Transverse colon (tissue), 4 donors: Measurements from ENCODE around the gene CLEC2A. TPM values are rescaled to one million over a fixed set of nuclear protein-coding genes. Genes with fewer than 3 reads are reported as not detected.
"Not testable (repeated sequence)": the region's sequence is repeated elsewhere in the genome, so short reads cannot be mapped to it uniquely, and the experiment has no call there.

ENCODE experiments used
- DNase-seq: peaks from one replicate; pipeline ENCODE4 v3.0.0-alpha.2; 2019
- H3K27ac ChIP-seq, 4 donors: fragments of 200-600 bp; sonication (generic); 2 replicates each; pipeline ENCODE4 v1.5.1; 2016 to 2018; ENCODE audit warnings: inconsistent platforms in 4 of 4
- H3K27me3 ChIP-seq: fragments of 200-600 bp; sonication (generic); 2 replicates; pipeline ENCODE4 v1.5.1; 2017; ENCODE audit warnings: inconsistent platforms
- H3K36me3 ChIP-seq, 4 donors: fragments of 200-600 bp; sonication (generic); 2 replicates each; pipeline ENCODE4 v1.5.1; 2017 to 2019; ENCODE audit warnings: inconsistent platforms in 4 of 4
- H3K4me1 ChIP-seq, 4 donors: fragments of 200-600 bp; sonication (generic); 2 replicates each; pipeline ENCODE4 v1.5.1; 2017 to 2020; ENCODE audit warnings: inconsistent platforms in 4 of 4
- H3K4me3 ChIP-seq, 4 donors: fragments of 200-600 bp; sonication (generic); 1 replicate in 1 of 4; 2 replicates in 3 of 4; pipeline versions ENCODE4 v1.5.1 to v1.6.1; 2017 to 2019; ENCODE audit warnings: inconsistent platforms in 4 of 4
- H3K9me3 ChIP-seq, 2 donors: fragments of 200-600 bp; sonication (generic); 2 replicates each; pipeline ENCODE4 v1.5.1; 2017 to 2019; ENCODE audit warnings: inconsistent platforms in 2 of 2
- EP300 ChIP-seq: sonication (generic); formaldehyde crosslinking; IDR thresholded peaks from one replicate; pipeline ENCODE4 v1.6.1; 2017; ENCODE audit warnings: antibody characterized with exemption, low read depth
- POLR2A ChIP-seq: fragments of 450-650 bp; IDR thresholded peaks from one replicate; pipeline ENCODE4 v1.6.1; 2016; ENCODE audit warnings: antibody characterized with exemption, mild to moderate bottlenecking, moderate library complexity
- POLR2AphosphoS5 ChIP-seq, 3 donors: sonication (generic); formaldehyde crosslinking; IDR thresholded peaks; one replicate each; pipeline ENCODE4 v1.6.1; 2016; ENCODE audit warnings: antibody characterized with exemption in 3 of 3
- WGBS, 2 donors: methylation state at CpG; one replicate each; pipeline ENCODE4 v1.1.5; 2018; ENCODE audit warnings: low coverage in 1 of 2; 5-methylcytosine and 5-hydroxymethylcytosine counted together
- in situ Hi-C, 4 donors: fragments of 200-750 bp; cut with MboI; loops; one replicate each; pipeline versions ENCODE4 v1.15.0 to v1.15.1; 2017; ENCODE audit warnings: low sequenced_read_pairs in 3 of 4, low pct_ligation_motif_present in 1 of 4, low pct_unique_long_range_greater_than_20kb in 1 of 4
- intact Hi-C: fragments of 100-400 bp; cut with DNase I; formaldehyde crosslinking; loops from one replicate; pipeline ENCODE4 v1.15.1; 2023; ENCODE audit warnings: low total_unique reads
- total RNA-seq, 4 donors: library from RNA; depleted of rRNA; stranded (reverse); fragments of >200 nt; gene quantifications; one replicate each; pipeline ENCODE4 v1.1.0, GENCODE V29; 2016
- TF ChIP-seq, protein P1 (sequence below), 5 experiments: fragments of 200-600 bp in 3 of 5; fragments of 450-650 bp in 2 of 5; sonication (generic) in 3 of 5; IDR thresholded peaks; 1 replicate in 2 of 5; 2 replicates in 3 of 5; pipeline ENCODE4 v1.5.1; 2016 to 2017; ENCODE audit warnings: antibody characterized with exemption in 5 of 5, inconsistent platforms in 3 of 5, mild to moderate bottlenecking in 2 of 5, moderate library complexity in 1 of 5

CLEC2A gene
- total RNA-seq, 4 donors from 2014 or later: not detected

- no peak for DNase-seq
- H3K36me3 ChIP-seq: no peaks in the 10 kb centered on the region
- H3K4me3 ChIP-seq: no peak overlapping the region
- no peaks in the 10 kb centered on the region for H3K9me3 ChIP-seq
- no peak overlapping the region for H3K27ac ChIP-seq
- H3K4me1 ChIP-seq: no peaks in the 10 kb centered on the region
- in situ Hi-C loops (no loop called here), intact Hi-C loops (no loop called here)
- no peak for TF ChIP-seq POLR2A
- no peak for TF ChIP-seq POLR2AphosphoS5 (IDR thresholded peaks at IDR 0.05)
- TF ChIP-seq, protein P1, sequence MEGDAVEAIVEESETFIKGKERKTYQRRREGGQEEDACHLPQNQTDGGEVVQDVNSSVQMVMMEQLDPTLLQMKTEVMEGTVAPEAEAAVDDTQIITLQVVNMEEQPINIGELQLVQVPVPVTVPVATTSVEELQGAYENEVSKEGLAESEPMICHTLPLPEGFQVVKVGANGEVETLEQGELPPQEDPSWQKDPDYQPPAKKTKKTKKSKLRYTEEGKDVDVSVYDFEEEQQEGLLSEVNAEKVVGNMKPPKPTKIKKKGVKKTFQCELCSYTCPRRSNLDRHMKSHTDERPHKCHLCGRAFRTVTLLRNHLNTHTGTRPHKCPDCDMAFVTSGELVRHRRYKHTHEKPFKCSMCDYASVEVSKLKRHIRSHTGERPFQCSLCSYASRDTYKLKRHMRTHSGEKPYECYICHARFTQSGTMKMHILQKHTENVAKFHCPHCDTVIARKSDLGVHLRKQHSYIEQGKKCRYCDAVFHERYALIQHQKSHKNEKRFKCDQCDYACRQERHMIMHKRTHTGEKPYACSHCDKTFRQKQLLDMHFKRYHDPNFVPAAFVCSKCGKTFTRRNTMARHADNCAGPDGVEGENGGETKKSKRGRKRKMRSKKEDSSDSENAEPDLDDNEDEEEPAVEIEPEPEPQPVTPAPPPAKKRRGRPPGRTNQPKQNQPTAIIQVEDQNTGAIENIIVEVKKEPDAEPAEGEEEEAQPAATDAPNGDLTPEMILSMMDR (IDR thresholded peaks at IDR 0.05): no peak
- TF ChIP-seq EP300: no peak
- WGBS, 2 donors: 82 to 90% methylated on average over 5 of the region's 5 CpGs
- H3K27me3 ChIP-seq: no peaks in the 10 kb centered on the region
Observed at GRCh38 chr12:9881988-9882387, 50.2 kb downstream of the CLEC2A start.

GRCh38 chr12:9881246-9881645, 50.9 kb downstream of the CLEC2A start, which contains the start of gene KLRF2:
Gene KLRF2 (plus strand): TSS chr12:9881489. CDS start chr12:9881596, 107 bp downstream.
- in situ Hi-C loops (no loop called here), intact Hi-C loops (no loop called here)
- Histone ChIP-seq H3K9me3 (no peaks in the 10 kb centered on the region), H3K4me3 (no peak within 1 kb of the TSS), H3K27ac (no peak within 1 kb of the TSS), H3K36me3 (no peaks in the 10 kb centered on the region), H3K27me3 (no peaks in the 10 kb centered on the region), H3K4me1 (no peaks in the 10 kb centered on the region)
- DNase-seq: no peak
- 93 to 94% methylated on average over 3 of the region's 3 CpGs for WGBS, 2 donors
- TF ChIP-seq, protein P1 (IDR thresholded peaks at IDR 0.05): no peak
- TF ChIP-seq POLR2A: no peak
- TF ChIP-seq EP300: no peak
- TF ChIP-seq POLR2AphosphoS5 (IDR thresholded peaks at IDR 0.05): no peak

GRCh38 chr12:9880532-9881078, 51.6 kb downstream of the CLEC2A start:
- in situ Hi-C loops: no loop called here
- intact Hi-C loops: no loop called here
- Histone ChIP-seq H3K27ac (no peak overlapping the region), H3K36me3 (no peaks in the 10 kb centered on the region), H3K9me3 (no peaks in the 10 kb centered on the region), H3K4me3 (no peak overlapping the region), H3K4me1 (no peaks in the 10 kb centered on the region), H3K27me3 (no peaks in the 10 kb centered on the region)
- TF ChIP-seq EP300: no peak
- TF ChIP-seq, protein P1 (IDR thresholded peaks at IDR 0.05): no peak
- no peak for TF ChIP-seq POLR2AphosphoS5 (IDR thresholded peaks at IDR 0.05)
- TF ChIP-seq POLR2A: no peak
- whole genome bisulfite sequencing, 2 donors: 73 to 76% methylated on average over 4 of the region's 4 CpGs
- DNase-seq: no peak

- DNase-seq, H3K27me3 ChIP-seq, H3K9me3 ChIP-seq, in situ Hi-C loops, H3K36me3 ChIP-seq, H3K4me1 ChIP-seq, H3K4me3 ChIP-seq, intact Hi-C loops, H3K27ac ChIP-seq: not testable (repeated sequence)
- WGBS, 2 donors: 93% methylated on average over 23 of the region's 26 CpGs; no CpG with 5 or more reads in 1 of the 2 donors
Observed at GRCh38 chr12:9876120-9876519, 56.0 kb downstream of the CLEC2A start.

DNA sequence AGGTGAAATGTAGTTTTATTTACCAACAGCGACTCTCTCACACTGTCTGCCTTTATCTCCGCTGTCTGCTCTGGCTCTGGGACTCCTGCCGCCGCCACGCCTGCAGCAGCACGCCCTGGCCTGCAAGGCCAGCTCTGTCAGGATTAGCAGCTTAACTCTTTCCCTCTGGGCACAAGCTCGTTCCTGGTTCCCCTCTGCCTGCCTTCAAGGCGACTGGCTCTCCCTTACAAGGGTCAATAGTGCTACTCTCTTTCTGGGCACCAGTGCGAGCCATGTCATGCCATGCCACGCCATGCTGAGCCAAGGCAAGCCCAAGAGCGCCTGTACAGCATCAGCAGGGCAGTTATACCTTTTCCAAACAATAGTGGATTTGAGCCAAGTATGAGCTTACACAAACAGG, 59.4 kb downstream of the CLEC2A start:
- intact Hi-C loops (no loop called here), in situ Hi-C loops (no loop called here)
- H3K27ac ChIP-seq: no peak overlapping the region
- H3K36me3 ChIP-seq: no peaks in the 10 kb centered on the region
- 80 to 83% methylated on average over 1 to 11 of the region's 11 CpGs for WGBS, 2 donors
- TF ChIP-seq, protein P1 (IDR thresholded peaks at IDR 0.05): no peak
- H3K4me1 ChIP-seq: peaks cover 0 to 8% (median 0%) of the 10 kb centered on the region in 4 donors
- no peaks in the 10 kb centered on the region for H3K9me3 ChIP-seq
- no peak for DNase-seq
- no peak overlapping the region for H3K4me3 ChIP-seq
- no peaks in the 10 kb centered on the region for H3K27me3 ChIP-seq
